GM19099 (cell line): Measurements from ENCODE around the gene MTHFSD.

ENCODE experiments used
- POLR2A ChIP-seq: IDR thresholded peaks from 3 replicates; pipeline ENCODE4 v1.6.1; 2011; ENCODE audit warnings: low read depth; ENCODE audit not compliant: insufficient read length; ENCODE audit errors: extremely low read depth

The MTHFSD gene

DNA sequence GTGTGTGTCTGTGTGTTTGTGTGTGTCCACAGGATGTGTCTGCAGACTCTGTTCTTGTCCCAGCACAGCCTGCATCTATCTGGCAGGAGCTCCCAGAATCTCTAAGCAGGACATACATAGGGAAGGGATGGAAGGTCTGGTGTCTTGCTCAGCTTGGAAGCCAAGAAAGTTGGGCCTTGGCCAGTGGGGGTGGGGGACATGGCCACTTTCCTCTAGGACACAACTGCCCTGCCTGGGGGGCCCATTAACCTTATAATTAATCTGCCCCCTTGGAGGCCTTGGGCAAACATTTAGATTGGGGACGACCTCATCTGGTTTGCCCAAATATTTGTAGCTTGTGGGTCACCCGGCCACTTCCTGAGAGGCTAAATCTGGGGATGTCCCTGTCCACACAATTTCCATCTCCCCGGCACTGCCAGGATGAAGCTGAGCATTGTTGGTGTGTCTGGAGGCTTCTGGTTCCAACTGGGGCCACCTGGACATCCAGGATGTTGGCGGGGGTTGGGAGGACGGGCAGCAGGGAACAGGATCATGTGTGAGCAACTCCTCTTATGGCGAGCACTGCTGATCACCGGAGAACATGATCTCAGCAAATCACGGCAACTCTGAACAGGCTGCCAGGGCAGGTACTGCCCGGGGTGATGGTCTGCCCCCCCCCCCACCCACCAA is 61.9 kb downstream of the MTHFSD start:
- no peak for TF ChIP-seq POLR2A

DNA sequence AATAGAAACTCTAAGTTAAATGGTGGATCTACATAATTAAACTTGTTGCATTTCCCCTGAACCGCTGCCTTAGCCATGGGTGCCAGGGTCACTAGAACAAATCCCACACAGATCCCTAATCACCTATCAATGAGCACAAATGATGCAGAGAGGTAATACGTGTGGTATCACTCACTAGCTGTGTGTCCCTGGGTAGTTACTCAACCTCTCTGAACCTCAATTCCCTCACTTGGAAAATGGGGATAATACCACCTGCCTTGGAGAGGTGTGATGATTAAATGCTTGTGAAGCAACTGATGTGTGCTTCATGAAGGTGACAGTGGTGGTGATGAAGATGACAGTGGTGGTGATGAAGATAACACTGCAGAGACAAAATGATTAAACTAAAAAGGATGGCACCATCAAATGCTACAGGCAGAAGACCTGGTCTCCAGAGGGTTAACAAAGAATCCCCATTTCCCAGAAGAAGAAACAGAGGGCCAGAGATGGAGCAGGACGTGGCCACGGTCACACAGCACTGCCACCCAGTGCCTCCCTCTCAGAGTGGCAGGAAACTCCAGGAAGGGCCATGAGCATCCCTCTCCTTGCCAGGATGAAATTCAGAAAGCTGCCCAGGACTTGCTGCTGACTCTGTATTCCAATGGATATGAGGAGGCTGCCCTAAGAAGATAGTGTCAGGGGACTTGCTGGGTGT is 62.6 kb downstream of the MTHFSD start:
- TF ChIP-seq POLR2A, result no peak

DNA sequence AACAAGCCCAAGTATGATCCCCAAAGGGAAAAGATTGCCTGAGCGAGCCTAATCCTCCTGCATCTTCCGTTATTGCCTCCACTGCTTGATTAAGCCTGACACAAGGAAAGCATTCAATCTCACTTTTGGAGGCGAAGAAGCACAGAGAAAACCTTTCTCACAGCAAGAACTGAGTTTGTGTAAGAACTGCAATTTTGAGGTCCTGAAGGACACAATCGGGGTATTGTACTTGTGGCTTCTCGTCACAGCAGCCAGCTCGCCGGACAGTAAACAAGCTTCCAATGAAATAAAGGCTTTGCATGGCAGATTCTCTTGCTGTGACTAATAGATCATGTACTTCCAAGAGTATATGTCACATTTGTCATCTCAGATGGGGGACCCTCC is 63.4 kb downstream of the MTHFSD start:
- TF ChIP-seq POLR2A, result no peak

DNA sequence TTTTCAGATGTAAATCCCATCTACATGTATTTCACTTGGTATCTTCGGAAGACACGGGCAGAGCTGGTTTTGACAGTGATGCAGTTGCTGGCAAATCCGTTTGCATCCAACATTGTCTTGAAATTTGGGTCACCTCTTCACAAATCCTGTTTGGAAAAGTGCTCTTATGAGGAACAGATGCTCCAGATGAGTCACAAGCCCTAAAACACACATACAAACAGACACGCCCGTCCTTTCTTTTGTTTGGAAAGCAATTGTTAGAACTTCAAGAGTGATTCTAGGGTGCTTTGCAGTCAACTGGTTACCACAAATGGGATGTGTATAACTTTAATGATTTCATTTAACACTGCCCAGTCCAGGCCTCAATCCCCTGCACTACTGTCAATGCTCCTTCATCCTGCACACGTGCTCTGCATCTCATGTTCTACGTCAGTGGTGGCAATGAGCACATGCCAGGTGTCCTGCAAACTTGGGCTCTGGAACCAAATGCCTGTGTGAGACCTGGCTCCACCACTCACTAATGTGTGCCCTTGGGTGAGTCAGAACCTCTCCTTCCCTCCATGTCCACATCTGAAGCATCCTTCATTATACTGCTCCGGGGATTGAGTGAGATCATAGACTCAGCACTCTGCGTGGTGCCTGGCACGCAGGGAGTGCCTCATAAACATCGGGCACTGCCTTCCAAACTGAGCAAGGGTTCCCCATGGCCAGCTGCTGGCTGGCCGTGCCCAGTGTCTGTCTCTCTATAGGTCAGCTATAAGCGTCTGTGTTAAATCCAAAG is 64.0 kb downstream of the MTHFSD start:
- no peak for TF ChIP-seq POLR2A

DNA sequence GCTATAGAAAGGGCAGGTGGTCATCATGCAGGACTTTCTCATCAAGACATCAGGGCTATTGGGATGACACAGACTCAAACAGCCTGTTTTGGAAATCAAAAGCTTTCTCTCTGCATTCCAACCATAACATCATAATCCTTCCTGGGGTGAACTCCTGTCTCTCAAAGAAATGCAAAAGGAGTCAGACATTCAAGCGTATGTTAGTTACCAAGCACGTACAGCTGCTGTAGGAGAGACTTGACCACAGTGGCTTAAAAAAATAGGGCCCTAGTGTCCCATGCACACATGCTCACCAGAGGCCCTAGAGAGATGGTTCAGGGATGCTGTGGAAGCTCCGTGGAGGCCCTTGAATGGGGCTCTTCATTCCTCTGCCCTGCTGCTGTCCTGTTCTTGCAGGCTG is 69.3 kb downstream of the MTHFSD start:
- TF ChIP-seq POLR2A, result no peak

DNA sequence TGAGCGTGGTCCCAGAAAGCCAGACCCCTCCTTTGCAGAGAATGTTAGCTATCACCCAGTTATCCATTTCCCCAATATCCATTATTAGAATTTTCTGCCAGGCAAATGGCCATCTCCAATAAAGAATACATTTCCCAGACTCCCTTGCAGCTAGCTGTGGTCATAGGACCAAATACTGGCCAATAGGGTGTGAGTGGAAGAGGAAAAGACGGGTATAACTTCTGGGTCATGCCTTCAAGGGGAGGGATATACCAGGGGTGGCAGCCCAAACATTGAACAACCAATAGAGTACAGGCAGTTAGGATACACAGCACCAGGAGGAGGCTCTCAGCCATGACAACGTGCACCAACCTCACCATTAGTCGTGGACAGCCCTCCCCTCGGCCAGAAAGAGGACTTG is 70.8 kb downstream of the MTHFSD start:
- TF ChIP-seq POLR2A, result no peak

DNA sequence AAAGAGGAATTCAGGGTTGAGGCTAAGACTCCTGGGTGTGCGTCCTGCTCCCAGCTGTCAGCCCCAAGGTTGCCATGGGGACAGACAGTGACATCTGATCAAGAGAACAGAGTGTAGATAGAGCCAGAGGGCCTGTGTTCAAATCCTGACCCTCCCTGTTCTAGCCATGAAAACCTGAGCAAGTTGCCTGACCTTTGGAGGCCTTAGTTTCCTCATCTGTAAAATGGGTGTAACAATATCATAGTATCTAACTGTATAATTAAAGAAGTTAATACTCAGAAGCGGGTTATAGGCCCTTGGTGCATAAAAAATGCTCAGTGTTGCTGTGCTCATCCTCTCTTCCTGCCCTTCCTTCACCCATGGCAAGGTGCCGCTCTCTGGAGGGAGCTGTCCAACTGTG is 73.4 kb downstream of the MTHFSD start:
- TF ChIP-seq POLR2A, result no peak

DNA sequence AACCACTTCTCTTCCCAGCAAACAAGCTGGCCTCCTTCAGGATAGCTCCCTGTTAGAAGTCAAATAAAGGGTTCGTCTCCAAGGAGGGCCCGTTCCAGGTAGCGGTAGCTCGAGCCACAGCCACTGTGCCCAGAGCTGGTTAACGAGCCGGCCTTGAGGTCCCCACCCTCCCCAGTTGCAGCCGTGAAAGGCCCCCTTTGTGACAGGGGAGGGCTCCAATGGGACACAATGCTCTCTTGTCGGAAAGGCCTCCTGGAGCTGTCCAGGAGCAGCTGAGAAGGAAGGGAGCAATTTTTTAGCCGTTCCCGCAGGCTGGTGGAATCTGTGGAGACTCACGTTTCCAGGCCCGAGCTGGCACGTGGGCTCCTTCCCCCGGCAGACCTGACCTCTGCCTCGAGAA is 74.6 kb downstream of the MTHFSD start:
- TF ChIP-seq POLR2A, result no peak
